ENCODE results near the gene PRDM16. TPM values are rescaled to one million over a fixed set of nuclear protein-coding genes. Genes with fewer than 3 reads are reported as not detected.
A peak's percentile ranks its signal among the peaks of the same experiment; 100 is the strongest.

Gene PRDM16
- total and polyA plus RNA-seq, 2 of the 13 experiments (the other 11 are each of a cell fraction or from before 2014, with no cell fraction given), result 0.15 to 0.81 TPM

DNA sequence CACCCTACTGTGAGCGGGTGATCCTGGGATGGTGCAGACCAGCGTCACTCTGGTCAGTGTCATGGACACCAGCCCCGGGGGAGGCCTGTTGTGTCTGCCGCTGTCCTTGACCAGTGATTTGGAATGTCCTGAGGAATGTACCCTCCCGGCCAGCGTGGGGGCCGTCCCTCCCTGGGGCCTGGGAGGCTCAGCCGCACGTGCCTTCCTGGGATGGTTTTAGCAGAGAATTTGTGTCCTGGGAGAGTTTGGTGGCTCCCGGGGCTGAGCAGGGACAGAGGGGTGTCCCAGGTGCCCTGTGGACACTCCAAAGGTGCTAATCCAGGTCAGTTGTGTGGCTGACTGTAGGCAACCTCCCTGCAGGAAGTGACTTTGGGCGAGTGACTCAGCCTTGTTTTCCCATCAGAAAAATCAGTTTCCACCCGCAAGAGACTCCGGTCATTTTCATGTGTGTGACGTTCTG is 391.7 kb downstream of the PRDM16 start (continued):
- TF ChIP-seq, protein P1, sequence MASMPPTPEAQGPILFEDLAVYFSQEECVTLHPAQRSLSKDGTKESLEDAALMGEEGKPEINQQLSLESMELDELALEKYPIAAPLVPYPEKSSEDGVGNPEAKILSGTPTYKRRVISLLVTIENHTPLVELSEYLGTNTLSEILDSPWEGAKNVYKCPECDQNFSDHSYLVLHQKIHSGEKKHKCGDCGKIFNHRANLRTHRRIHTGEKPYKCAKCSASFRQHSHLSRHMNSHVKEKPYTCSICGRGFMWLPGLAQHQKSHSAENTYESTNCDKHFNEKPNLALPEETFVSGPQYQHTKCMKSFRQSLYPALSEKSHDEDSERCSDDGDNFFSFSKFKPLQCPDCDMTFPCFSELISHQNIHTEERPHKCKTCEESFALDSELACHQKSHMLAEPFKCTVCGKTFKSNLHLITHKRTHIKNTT (CRISPR knock-in tag; IDR thresholded peaks at IDR 0.05), result no peak
- TF ChIP-seq, protein P2, sequence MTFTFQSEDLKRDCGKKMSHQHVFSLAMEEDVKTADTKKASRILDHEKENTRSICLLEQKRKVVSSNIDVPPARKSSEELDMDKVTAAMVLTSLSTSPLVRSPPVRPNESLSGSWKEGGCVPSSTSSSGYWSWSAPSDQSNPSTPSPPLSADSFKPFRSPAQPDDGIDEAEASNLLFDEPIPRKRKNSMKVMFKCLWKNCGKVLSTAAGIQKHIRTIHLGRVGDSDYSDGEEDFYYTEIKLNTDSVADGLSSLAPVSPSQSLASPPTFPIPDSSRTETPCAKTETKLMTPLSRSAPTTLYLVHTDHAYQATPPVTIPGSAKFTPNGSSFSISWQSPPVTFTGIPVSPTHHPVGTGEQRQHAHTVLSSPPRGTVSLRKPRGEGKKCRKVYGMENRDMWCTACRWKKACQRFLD (CRISPR knock-in tag; IDR thresholded peaks at IDR 0.05; ENCODE audit: borderline replicate concordance), result no peak
- TF ChIP-seq ZNF12 (CRISPR knock-in tag; IDR thresholded peaks at IDR 0.05), result no peak
- TF ChIP-seq ZNF562 (CRISPR knock-in tag; IDR thresholded peaks at IDR 0.05; ENCODE audit: borderline replicate concordance), result no peak
- no peak for TF ChIP-seq HNRNPH1 (optimal IDR thresholded peaks at IDR 0.05; ENCODE audit: low read depth, low read length)
- no peak for TF ChIP-seq HDAC6 (IDR thresholded peaks at IDR 0.05; ENCODE audit: low read depth, low read length)
- TF ChIP-seq ZBTB42 (CRISPR knock-in tag; IDR thresholded peaks at IDR 0.05), result no peak
- TF ChIP-seq, protein P3, sequence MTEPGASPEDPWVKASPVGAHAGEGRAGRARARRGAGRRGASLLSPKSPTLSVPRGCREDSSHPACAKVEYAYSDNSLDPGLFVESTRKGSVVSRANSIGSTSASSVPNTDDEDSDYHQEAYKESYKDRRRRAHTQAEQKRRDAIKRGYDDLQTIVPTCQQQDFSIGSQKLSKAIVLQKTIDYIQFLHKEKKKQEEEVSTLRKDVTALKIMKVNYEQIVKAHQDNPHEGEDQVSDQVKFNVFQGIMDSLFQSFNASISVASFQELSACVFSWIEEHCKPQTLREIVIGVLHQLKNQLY (CRISPR knock-in tag; IDR thresholded peaks at IDR 0.05), result no peak; the same call in 1 of the 2 replicates
- TF ChIP-seq KLF13 (CRISPR knock-in tag; IDR thresholded peaks at IDR 0.05), result 0 out of 2 replicates have a peak, but pooled peaks have one; percentile 15
- TF ChIP-seq, protein P4, sequence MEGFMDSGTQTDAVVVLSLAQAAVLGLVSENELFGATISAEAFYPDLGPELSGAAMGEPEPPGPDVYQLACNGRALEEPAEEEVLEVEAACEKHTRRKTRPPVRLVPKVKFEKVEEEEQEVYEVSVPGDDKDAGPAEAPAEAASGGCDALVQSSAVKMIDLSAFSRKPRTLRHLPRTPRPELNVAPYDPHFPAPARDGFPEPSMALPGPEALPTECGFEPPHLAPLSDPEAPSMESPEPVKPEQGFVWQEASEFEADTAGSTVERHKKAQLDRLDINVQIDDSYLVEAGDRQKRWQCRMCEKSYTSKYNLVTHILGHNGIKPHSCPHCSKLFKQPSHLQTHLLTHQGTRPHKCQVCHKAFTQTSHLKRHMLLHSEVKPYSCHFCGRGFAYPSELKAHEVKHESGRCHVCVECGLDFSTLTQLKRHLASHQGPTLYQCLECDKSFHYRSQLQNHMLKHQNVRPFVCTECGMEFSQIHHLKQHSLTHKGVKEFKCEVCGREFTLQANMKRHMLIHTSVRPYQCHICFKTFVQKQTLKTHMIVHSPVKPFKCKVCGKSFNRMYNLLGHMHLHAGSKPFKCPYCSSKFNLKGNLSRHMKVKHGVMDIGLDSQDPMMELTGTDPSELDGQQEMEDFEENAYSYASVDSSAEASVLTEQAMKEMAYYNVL (CRISPR knock-in tag; IDR thresholded peaks at IDR 0.05; ENCODE audit: borderline replicate concordance), result 0 out of 2 replicates have a peak, but pooled peaks have one; percentile 18
- TF ChIP-seq ZNF766 (CRISPR knock-in tag; IDR thresholded peaks at IDR 0.05; ENCODE audit: borderline replicate concordance), result no peak
- TF ChIP-seq TAF1 (CRISPR knock-in tag; IDR thresholded peaks at IDR 0.05), result no peak
- TF ChIP-seq, protein P5, sequence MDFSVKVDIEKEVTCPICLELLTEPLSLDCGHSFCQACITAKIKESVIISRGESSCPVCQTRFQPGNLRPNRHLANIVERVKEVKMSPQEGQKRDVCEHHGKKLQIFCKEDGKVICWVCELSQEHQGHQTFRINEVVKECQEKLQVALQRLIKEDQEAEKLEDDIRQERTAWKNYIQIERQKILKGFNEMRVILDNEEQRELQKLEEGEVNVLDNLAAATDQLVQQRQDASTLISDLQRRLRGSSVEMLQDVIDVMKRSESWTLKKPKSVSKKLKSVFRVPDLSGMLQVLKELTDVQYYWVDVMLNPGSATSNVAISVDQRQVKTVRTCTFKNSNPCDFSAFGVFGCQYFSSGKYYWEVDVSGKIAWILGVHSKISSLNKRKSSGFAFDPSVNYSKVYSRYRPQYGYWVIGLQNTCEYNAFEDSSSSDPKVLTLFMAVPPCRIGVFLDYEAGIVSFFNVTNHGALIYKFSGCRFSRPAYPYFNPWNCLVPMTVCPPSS (IDR thresholded peaks at IDR 0.05), result no peak
- TF ChIP-seq, protein P6, sequence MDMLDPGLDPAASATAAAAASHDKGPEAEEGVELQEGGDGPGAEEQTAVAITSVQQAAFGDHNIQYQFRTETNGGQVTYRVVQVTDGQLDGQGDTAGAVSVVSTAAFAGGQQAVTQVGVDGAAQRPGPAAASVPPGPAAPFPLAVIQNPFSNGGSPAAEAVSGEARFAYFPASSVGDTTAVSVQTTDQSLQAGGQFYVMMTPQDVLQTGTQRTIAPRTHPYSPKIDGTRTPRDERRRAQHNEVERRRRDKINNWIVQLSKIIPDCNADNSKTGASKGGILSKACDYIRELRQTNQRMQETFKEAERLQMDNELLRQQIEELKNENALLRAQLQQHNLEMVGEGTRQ (IDR thresholded peaks at IDR 0.05; ENCODE audit: low read depth, low read length), result no peak
- TF ChIP-seq, protein P6 (CRISPR knock-in tag; IDR thresholded peaks at IDR 0.05; ENCODE audit: borderline replicate concordance), result no peak
- TF ChIP-seq, protein P7, sequence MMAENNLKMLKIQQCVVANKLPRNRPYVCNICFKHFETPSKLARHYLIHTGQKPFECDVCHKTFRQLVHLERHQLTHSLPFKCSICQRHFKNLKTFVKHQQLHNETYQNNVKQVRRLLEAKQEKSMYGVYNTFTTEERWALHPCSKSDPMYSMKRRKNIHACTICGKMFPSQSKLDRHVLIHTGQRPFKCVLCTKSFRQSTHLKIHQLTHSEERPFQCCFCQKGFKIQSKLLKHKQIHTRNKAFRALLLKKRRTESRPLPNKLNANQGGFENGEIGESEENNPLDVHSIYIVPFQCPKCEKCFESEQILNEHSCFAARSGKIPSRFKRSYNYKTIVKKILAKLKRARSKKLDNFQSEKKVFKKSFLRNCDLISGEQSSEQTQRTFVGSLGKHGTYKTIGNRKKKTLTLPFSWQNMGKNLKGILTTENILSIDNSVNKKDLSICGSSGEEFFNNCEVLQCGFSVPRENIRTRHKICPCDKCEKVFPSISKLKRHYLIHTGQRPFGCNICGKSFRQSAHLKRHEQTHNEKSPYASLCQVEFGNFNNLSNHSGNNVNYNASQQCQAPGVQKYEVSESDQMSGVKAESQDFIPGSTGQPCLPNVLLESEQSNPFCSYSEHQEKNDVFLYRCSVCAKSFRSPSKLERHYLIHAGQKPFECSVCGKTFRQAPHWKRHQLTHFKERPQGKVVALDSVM (CRISPR knock-in tag; IDR thresholded peaks at IDR 0.05), result no peak
- TF ChIP-seq HOXD1 (CRISPR knock-in tag; IDR thresholded peaks at IDR 0.05), result no peak
